GM19023 (cell line): Measurements from ENCODE around the gene NTHL1.

Experiments
- ATAC-seq: cut with Tn5 transposase; IDR thresholded peaks from one replicate; pipeline ENCODE4 v1.9.1; 2021; ENCODE audit warnings: mild to moderate bottlenecking, moderate library complexity; ENCODE audit not compliant: unreplicated experiment

Gene NTHL1

DNA sequence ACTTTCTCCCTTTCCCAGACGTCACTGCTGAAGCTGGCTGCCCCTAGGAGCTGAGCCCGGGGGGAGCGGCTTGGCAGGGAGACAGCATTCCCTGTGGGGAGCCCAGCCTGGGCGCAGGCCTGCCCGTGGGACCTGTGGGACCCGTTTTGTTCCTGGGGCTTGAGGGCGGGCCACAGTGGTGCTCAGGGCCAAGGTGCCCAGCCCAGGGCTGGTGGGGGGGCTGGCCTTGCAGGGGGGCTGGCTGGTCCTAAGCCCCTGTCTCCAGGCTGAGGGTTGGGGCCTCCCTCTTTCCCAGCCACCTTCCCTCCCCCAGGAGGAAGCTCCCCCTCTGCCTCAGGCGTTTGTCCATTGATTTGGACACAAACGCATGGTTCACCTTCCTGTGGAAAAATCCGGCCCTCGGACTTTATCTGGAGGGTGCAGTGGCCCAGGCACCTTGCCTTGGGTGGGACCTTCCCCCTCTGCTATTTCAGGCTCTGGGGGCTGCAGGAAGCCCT lies 16.5 kb downstream of the NTHL1 start:
- ATAC-seq, result no peak

DNA sequence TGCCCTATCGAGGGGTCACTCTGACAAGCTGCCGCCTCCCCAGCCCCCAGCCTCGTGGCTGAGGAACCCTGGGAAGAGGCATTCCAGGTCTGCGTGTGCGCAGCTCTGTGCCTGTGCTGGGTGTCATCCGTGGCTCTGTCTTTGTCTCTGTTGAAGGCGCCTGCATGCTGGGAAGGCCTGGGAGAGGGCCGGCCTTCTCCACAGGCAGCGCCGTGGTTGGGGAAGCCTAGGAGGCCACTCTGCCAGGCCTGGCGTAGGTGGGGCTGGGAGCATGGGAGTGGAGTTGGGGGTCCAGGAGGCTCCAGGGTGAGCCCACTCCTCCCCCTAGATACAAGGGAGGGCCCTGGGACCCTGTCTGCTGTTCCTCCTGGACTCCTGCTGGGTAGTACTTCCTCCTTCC lies 17.6 kb downstream of the NTHL1 start:
- no peak for ATAC-seq

DNA sequence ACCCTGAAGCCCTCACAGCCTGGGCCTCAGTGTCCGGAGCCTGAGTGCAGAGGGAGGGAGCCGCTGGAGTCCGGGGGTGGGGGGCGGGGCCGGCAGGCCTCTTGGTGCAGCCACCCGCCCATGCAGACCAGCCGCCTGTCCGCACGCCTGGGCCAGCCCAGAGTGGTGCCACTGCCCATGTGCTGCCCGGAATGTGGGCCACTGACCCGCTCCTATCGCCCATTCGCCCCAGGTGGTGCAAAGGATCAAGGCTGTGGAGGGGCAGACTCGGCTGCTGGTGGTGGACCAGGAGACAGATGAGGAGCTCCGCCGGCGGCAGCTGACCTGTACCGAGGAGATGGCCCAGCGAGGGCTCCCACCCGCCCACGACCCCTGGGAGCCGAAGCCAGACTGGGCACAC lies 18.3 kb downstream of the NTHL1 start:
- no peak for ATAC-seq

DNA sequence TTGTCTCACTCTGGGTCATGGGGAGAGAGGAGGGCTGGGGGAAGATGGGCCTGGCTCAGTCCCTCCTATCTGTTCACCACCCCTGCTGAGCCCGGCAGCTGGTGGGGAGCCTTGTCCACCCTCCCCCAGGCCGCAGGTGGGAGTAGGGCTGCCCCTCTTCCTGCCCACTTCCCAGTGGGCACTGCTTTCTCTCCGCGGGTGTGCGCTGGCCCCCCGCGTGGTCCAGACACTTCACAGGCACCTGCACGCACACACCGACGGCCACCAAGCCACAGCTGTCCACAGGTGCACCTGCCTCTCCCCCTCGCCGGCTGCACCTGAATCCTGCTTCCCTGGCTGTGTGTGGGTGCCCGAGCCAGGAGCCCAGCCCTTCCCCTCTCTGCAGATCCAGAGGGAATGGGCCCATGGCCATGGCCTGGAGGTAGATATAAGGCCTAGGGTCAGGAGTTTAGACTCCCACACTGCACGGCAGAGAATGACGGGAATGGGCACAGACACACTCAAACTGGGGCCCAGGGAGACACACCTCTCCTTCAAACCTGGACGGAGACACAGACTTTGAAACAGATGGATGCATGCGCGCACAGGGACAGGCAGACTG lies 18.9 kb downstream of the NTHL1 start:
- ATAC-seq, result no peak

DNA sequence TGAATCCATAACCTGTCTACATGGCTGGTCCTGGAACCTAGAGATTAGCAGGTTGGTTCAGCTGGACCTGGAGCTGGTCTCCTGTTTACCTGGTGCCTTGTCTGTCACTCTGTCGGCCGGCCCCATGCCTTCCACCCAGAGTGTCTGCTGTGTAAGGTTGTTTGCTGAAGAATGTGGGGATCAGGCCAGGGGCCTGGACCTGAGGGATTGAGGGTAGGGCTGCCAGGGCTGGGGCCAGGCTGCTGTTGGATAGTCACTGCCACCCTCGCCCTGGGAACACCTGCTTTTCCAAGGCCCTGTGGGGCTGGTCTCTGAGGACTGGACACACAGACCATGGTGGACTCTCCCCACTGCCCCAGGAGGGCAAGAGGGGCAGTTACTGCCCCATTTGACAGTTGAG lies 19.5 kb downstream of the NTHL1 start:
- ATAC-seq, result no peak

DNA sequence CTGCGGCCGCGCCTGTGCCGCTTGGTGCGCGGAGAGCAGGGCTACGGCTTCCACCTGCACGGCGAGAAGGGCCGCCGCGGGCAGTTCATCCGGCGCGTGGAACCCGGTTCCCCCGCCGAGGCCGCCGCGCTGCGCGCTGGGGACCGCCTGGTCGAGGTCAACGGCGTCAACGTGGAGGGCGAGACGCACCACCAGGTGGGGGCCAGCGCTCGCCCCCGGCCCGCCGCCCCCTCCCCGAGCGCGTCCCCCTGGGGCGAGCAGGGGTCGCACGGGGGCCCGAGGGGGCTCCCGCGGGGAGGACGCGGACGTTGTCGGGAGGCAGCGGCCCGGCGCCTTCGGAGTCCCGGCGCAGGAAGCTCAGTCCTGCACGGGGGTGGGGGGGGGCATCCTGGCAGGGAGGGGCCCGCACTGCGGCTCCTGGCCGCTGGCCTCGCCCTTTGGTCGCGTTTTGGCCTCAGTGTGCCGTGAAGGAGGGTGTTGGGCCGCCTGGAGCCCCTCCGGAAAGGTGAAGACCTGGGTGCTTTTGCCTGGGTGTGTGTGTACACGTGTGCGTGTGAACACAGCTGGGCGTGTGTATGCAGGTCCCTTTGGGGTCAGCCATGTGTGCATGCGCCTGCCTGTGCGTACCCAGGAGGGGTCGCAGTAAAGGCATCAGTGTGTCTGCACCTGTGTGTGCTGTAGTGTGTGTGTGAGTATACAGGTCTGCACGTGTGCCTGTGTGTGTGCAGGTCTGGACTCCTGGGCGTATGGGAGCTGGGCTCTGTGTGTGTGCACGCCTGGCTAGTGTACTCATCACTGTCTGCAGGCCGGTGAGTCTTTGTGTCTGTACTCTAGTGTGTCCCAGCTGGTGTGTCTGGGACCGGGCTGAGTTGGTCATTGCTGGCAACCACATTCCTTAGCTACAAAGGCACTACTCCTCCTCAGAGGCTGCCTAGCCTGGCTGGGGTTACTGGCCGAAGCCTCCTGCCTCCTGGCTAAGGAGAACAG lies 20.3 kb downstream of the NTHL1 start:
- no peak for ATAC-seq

DNA sequence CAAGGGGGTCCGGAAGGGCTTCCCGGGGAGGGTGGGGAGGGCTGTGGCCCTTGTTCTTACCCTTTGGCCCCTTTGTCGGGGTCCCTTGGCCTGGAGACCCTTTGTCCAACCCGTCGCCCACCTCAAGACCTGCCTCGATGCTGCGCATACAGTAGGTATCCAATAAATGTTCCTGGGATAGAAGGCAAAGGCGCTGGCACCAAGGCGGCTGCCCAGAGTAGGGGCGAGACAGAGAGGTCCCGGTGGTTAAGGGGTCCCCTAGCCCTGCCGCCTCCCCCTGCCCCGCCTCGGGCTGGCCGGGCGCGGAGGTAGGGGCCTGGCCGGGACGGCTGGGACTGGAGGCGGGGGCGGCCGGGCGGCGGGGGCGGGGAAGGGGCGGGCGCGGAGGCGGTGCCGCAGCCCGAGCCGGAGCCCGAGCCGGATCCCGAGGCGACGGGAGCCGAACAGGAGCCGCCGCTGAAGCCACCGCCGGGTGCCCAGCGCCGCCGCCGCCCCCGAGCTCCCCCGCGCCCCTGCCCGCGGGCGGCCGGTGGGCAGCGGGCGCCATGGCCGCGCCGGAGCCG lies 21.1 kb downstream of the NTHL1 start, which contains the start of gene NHERF2:
Gene NHERF2, plus strand, starts transcription at position 442 of the 563 bp plus-strand sequence. Its CDS starts 104 bp downstream, at position 546.
- no peak for ATAC-seq

DNA sequence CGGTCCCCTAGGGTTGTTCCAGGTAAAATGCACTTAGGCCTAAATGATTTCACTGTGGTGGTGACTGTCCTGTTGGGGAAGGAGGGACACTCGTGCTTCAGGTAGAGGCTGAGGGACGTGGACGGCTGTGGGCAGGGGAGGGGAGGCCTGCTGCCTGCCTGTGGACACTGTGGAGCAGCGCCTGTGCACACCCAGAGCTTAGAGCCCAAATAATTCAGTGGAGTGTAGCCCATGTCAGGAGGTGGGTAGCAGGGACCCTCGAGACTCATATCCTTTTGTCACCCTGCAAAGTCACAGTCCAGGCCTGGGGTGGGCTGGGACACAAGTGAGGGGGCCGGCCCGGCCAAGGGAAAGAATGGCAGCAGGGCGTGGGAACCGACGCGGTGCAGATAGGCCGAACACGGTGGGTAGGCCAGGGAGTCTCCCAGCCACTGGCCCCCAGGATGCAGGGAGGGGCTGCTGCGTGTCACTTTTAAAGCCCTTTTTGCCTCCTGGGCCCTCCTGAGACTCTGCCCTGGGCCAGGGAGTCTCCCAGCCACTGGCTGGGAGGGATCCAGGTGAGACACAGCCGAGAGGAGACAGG lies 21.7 kb downstream of the NTHL1 start:
- no peak for ATAC-seq

DNA sequence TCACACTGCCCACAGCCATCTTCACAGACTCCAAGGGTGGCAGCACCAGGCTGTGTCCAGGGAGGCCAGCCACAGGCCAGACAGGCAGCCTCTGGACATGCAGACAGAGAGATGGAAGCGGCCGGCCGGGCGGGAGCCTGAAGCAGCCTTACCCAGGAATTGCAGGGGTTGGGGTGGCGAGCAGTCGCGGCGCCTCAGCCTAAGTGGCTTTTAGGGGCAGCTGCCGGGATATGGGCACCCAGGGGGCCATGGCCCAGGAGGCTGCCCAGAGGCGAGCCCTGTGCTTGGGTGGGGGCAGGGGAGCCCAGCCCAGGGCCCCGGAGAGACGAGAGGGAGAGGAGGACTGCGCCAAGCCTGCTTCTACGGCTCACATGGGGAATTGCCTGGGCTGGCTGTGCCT lies 22.4 kb downstream of the NTHL1 start:
- no peak for ATAC-seq

DNA sequence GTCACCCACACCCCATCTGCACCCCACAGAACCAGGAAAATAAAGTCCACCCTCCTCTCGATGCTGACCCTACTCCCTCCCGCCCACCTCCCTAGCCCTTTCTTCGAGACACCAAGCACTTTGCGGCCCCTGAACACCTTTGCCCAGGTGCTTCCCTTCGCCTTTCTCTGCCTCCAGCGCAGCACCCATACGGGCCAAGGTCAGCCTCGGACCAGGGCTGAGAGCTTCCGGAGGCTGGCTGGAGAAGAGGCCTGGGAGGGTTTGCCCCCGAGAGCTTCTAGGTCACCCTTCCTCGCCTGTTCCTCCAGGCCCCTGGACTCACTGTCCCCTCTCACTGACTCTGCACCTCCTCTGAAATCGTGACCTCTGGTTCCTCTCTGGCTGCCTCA lies 23.6 kb downstream of the NTHL1 start:
- no peak for ATAC-seq

DNA sequence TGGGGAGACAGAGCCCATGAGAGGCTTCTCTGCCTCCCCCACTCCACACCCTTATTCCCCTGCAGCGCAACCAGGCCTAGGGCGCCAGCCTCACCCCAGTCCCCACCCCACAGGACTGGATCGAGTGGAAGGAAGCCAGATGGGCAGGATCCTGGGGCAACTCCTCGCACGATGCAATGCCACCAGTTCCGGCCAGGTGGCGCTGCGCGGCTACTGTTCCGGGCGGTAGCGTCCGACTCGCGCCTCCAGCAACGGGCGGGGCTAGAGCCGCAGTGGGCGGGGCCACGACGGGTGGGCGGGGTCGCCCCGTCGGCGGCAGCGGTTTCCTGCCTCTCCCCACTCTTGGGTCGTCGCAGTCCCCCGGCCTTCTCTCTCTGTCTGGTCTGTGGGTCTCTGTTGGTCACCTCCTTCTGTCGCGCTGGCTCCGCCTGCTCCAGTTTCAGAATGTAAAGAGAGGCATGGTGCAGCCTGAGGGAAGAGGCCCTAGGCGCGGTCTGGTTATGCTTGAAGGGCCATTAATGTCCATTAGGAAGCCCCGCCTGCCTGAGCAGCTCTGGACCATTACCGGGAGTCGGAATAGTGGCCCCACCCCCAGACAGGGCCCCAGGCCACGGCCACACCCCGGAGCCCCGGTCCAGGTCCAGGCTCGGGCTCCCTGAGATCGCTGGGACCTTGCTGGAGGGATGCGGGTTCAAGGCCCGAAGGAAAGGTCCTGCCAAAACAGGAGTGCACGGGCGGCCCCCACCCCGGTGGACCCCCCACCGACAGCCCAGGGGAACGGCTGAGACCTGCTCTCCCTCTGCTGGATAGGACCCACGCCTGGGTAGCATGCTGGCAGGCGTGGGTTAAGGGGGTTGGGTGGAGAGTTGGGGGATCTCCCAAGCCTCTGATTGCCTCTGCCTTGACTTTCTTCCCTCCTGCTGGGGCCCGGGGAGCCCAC lies 24.3 kb downstream of the NTHL1 start:
- peak; percentile 66 for ATAC-seq

DNA sequence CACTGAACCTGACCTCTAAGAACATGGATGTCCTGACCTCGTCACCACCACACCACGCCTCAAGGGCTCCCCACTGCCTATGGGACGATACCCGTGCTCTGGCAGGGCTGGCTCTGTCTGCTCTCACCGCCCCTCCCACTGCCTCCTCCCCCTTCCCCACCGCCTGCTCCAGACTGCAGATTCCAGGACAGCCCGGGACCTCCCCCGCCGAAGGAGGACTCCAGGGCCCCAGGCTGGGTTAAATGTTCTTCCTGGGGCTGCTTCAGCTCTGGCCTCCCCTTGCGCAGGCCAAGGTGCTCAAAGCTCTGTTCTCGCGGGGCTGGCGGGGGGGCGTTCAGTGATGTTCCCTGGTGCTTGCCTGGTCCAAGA lies 24.9 kb downstream of the NTHL1 start:
- peak; percentile 7 for ATAC-seq

DNA sequence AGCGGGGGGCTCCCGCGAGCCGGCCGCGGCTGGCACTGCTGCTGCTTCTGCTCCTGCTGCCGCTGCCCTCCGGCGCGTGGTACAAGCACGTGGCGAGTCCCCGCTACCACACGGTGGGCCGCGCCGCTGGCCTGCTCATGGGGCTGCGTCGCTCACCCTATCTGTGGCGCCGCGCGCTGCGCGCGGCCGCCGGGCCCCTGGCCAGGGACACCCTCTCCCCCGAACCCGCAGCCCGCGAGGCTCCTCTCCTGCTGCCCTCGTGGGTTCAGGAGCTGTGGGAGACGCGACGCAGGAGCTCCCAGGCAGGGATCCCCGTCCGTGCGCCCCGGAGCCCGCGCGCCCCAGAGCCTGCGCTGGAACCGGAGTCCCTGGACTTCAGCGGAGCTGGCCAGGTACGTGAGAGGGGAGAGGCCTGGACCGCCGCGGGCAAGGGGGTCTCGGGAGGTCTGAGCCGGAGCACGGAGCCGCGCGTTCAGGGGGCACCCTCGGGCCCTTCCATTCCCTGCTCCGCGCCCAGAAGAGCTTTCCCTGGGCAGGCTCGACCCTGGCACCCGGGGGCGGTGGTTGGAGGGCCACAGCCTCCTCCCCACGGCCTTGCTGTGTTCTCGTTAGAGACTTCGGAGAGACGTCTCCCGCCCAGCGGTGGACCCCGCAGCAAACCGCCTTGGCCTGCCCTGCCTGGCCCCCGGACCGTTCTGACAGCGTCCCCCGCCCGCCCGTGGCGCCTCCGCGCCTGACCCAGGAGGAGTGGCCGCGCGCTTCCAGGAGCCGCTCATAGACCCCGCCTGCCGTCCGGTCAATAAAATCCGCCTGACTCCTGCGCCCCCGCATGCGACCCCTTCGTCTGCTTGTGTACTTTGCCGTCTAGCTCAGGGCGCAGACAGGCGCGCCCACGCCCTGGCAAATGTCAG lies 27.5 kb downstream of the NTHL1 start:
- ATAC-seq, result no peak

DNA sequence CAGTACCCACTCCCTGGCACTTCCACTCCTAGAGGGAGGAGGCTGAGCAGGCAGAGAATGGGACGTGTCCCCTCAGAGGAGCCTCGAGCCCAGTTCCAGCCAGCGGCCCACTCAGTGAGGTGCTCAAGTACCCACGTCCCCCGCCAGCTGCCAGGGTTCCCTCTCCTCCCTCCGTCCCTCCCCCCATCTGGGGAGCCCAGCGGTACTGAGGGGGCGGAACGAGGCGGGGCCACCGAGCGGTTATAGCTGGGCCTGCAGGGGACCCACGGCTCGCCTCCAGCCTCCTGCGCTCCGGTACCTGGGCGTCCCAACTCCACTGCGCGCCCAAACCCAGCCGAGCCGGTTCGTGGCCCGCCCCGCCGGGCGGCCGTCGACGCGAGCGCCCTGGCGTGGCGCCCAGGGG lies 28.1 kb downstream of the NTHL1 start, which contains the start of gene NPW:
Gene NPW, plus strand, starts transcription at position 268 of the 403 bp plus-strand sequence.
- ATAC-seq, result no peak

DNA sequence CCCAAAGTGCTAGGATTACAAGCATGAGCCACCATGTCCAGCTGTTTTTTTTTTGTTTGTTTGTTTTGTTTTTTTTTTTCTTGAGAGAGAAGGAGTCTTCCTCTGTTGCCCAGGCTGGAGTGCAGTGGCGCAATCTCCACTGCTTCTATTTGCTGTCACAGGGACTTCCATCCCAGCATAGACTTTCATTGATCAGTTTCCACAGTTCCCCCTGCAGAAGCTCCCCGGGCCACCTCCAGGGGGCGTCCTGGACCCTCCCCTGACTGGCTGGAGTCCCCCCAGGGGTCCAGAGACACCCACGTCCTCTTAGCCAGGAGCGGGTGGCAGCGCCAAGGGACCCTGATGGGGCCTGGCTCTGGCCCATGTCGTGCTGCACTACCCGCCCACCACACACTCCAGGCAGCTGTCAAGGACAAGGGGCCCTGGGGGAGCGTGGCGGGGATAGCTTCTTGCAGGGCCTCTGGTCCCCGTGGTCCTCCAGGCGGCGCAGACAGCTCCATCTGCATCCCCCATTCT lies 31.2 kb downstream of the NTHL1 start:
- ATAC-seq, result no peak

DNA sequence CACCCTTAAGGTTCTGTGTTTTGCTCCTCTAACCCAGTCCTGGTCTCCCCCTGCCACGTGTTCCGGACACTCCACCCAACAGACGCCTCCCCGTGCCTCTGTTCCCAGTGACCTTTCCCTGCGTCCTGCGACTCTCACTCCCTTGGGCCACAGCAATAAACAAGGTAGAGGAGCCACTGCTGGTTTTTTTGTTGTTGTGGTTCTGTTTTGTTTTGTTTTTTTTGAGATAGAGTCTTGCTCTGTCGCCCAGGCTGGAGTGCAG lies 31.8 kb downstream of the NTHL1 start:
- ATAC-seq, result no peak

DNA sequence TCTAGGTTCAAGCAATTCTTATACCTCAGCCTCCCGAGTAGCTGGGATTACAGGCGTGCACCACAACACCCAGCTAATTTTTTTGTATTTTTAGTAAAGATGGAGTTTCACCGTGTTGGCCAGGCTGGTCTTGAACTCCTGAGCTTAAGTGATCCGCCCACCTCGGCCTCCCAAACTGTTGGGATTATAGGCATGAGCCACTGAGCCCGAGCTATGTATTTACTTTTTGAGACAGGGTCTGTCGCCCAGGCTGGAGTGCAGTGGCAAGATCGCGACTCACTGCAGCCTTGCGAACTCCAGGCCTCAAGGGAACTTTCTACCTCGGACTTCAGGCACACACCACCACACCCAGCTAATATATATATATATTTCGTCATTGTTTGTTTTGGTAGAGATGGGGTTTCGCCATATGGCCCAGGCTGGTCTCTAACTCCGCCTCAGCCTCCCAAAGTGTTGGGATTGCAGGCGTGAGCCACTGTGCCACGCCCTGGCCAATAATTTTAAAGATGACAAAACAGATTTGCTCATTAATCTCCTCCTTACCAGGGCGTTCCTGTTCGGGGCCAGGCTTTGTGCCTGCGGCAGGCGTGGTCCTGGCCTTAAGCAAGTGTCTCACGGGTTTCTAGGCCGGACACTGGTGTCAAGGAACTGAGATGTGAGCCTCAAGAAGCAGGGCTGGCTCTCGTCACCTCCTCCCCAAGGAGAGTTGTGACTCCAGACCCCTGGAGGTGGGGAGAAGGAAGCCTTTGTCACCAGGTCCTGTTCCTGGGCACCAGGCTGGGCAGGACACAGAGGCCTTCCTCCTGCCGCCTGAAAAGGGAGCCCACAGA lies 32.3 kb downstream of the NTHL1 start:
- no peak for ATAC-seq

DNA sequence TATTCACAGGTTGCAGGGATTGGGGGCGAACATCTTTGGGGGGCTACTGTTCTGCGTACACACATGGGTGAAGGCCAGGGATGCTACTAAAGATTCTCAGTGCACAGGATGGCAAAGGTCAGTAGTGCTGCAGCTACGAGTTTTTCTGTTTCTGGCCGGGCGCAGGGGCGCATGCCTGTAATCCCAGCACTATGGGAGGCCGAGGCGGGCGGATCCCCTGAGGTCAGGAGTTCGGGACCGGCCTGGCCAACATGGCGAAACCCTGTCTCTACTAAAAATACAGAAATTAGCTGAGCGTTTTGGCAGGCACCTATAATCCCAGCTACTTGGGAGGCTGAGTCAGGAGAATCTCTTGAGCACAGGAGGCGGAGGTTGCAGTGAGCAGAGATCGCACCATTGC lies 34.1 kb downstream of the NTHL1 start:
- no peak for ATAC-seq
